K562 (cell line): ENCODE results near the gene NUDT22. TPM values are rescaled to one million over a fixed set of nuclear protein-coding genes. Genes with fewer than 3 reads are reported as not detected.

Experiments used
- ATAC-seq: fragments of 200-7000 bp; cut with Tn5 transposase; 3 replicates; pipeline ENCODE4 v1.9.1; 2020; ENCODE audit warnings: moderate library complexity
- BruUV-seq: library from RNA; stranded (reverse); fragments of 400-500 nt; replicated peaks from 2 replicates; lab custom pipeline; 2021; lab: Mats Ljungman, UMichigan
- CTCF ChIA-PET: fragments of 300-600 bp; formaldehyde crosslinking; extraction: SDS; loops from one replicate; lab custom pipeline; 2021; ENCODE audit warnings: low intra/inter-chr PET ratio; lab: Yijun Ruan, JAX
- POLR2A ChIA-PET: fragments of 300-600, 350-650 bp; sonication (Branson Sonifier 250); formaldehyde crosslinking; extraction: SDS; loops from one replicate; lab custom pipeline; 2021; ENCODE audit warnings: antibody characterized with exemption, inconsistent platforms; lab: Yijun Ruan, JAX
- DNase-seq, 4 experiments: peaks; one replicate each; pipeline versions ENCODE4 v3.0.0 to v3.0.0-alpha.2; 2011 to 2018; ENCODE audit warnings: low spot score in 3 of 4, mixed read lengths in 3 of 4; ENCODE audit errors: extremely low read depth in 1 of 4
- FAIRE-seq: peaks from 2 replicates; lab custom pipeline; 2011; peaks lifted over from hg19 to GRCh38; lab: Jason Lieb, UNC
- H2AFZ ChIP-seq: 2 replicates; pipeline ENCODE4 v1.6.0; 2011; ENCODE audit warnings: low read depth, low read length, control low read depth, inconsistent platforms
- H3K27ac ChIP-seq: fragments of 200-600 bp; 3 replicates; pipeline ENCODE4 v1.8.0; 2011; ENCODE audit warnings: low read depth, mild to moderate bottlenecking, control low read depth, inconsistent platforms, low read length, moderate library complexity, mixed read lengths; ENCODE audit errors: extremely low read depth
- H3K27me3 ChIP-seq, 2 experiments: fragments of 300-600 bp in 1 of 2; 2 replicates in 1 of 2; 3 replicates in 1 of 2; pipeline versions ENCODE4 v1.6.0 to v1.8.0; 2011; ENCODE audit warnings: inconsistent platforms in 2 of 2, low read length in 2 of 2, mild to moderate bottlenecking in 1 of 2, mixed read lengths in 1 of 2, moderate library complexity in 1 of 2; ENCODE audit not compliant: control insufficient read depth in 2 of 2, insufficient read depth in 2 of 2
- H3K36me3 ChIP-seq: fragments of 300-600 bp; 3 replicates; pipeline ENCODE4 v1.8.0; 2011; ENCODE audit warnings: mild to moderate bottlenecking, low read length, inconsistent platforms; ENCODE audit not compliant: control insufficient read depth, insufficient read depth
- H3K4me1 ChIP-seq, 2 experiments: fragments of 200-600 bp in 1 of 2; replicated peaks in 1 of 2; 2 replicates in 1 of 2; 3 replicates in 1 of 2; pipeline versions ENCODE4 v1.5.1 to v1.8.0; 2011; ENCODE audit warnings: inconsistent platforms in 2 of 2, low read length in 2 of 2, mild to moderate bottlenecking in 1 of 2, mixed read lengths in 1 of 2, moderate library complexity in 1 of 2; ENCODE audit not compliant: control insufficient read depth in 2 of 2, insufficient read depth in 2 of 2
- H3K4me2 ChIP-seq: 2 replicates; pipeline ENCODE4 v1.6.1; 2011; ENCODE audit warnings: low read length, control low read depth, inconsistent platforms, mixed read lengths; ENCODE audit not compliant: insufficient read depth
- H3K4me3 ChIP-seq: fragments of 200-600 bp; sonication (generic), shearing (Covaris generic); 2 replicates; pipeline ENCODE4 v1.5.1; 2016; ENCODE audit warnings: control low read depth, inconsistent platforms
- H3K79me2 ChIP-seq: fragments of 200-600 bp; 3 replicates; pipeline ENCODE4 v1.8.0; 2011; ENCODE audit warnings: low read length, inconsistent platforms; ENCODE audit not compliant: control insufficient read depth, insufficient read depth
- H3K9ac ChIP-seq, 2 experiments: 2 replicates each; pipeline versions ENCODE4 v1.6.0 to v1.6.1; 2011; ENCODE audit warnings: low read depth in 2 of 2, low read length in 2 of 2, control low read depth in 1 of 2, inconsistent platforms in 1 of 2, mild to moderate bottlenecking in 1 of 2, mixed read lengths in 1 of 2; ENCODE audit not compliant: insufficient read depth in 1 of 2
- H3K9me1 ChIP-seq: one replicate; pipeline ENCODE4 v1.6.0; 2011; ENCODE audit warnings: inconsistent platforms, mild to moderate bottlenecking, low read length, moderate library complexity; ENCODE audit not compliant: control insufficient read depth, insufficient read depth
- H3K9me3 ChIP-seq: replicated peaks from 2 replicates; pipeline ENCODE4 v1.5.1; 2011; ENCODE audit warnings: low read depth, low read length, inconsistent platforms; ENCODE audit not compliant: control insufficient read depth, insufficient read depth
- H4K20me1 ChIP-seq: replicated peaks from 2 replicates; pipeline ENCODE4 v1.6.1; 2011; ENCODE audit warnings: low read length, inconsistent platforms, mixed read lengths; ENCODE audit not compliant: control insufficient read depth, insufficient read depth
- ARHGAP35 ChIP-seq: fragments of 450-650 bp; IDR thresholded peaks from 2 replicates; pipeline ENCODE4 v1.6.1; 2018; ENCODE audit not compliant: partially characterized antibody
- CHD4 ChIP-seq: fragments of 200-600 bp; sonication (generic); IDR thresholded peaks from 3 replicates; pipeline ENCODE4 v1.6.1; 2012; ENCODE audit warnings: low read depth, mild to moderate bottlenecking, mixed read lengths, low read length, inconsistent platforms; ENCODE audit not compliant: insufficient read depth, insufficient replicate concordance, poor library complexity, severe bottlenecking
- HDAC8 ChIP-seq: fragments of 450-650 bp; IDR thresholded peaks from 2 replicates; pipeline ENCODE4 v1.6.1; 2016; ENCODE audit warnings: mild to moderate bottlenecking, missing genetic modification characterization, moderate library complexity, missing compliant biosample characterization
- NFRKB ChIP-seq: fragments of 450-650 bp; IDR thresholded peaks from 2 replicates; pipeline ENCODE4 v1.6.1; 2016; ENCODE audit warnings: low read depth
- PCBP1 ChIP-seq: fragments of 200-400 bp; formaldehyde crosslinking; IDR thresholded peaks from 2 replicates; pipeline ENCODE4 v1.6.1; 2018; ENCODE audit warnings: mild to moderate bottlenecking, low read depth, low read length; ENCODE audit not compliant: poor library complexity, severe bottlenecking
- PRMT5 ChIP-seq: sonication (generic); formaldehyde crosslinking; IDR thresholded peaks from 2 replicates; pipeline ENCODE4 v1.5.0; 2020; ENCODE audit warnings: missing genetic modification reagents
- RERE ChIP-seq: sonication (generic); formaldehyde crosslinking; IDR thresholded peaks from 2 replicates; pipeline ENCODE4 v1.8.0; 2023; ENCODE audit warnings: missing genetic modification reagents, mild to moderate bottlenecking, borderline replicate concordance
- YBX1 ChIP-seq: fragments of 450-650 bp; IDR thresholded peaks from 2 replicates; pipeline ENCODE4 v1.7.1; 2016; ENCODE audit warnings: mild to moderate bottlenecking
- ZNF311 ChIP-seq: fragments of 250-450 bp; sonication (Bioruptor Pico); IDR thresholded peaks from 2 replicates; pipeline ENCODE4 v1.4.0; 2020; ENCODE audit warnings: mild to moderate bottlenecking, moderate library complexity
- ZNF717 ChIP-seq: fragments of 250-450 bp; sonication (Bioruptor Pico); IDR thresholded peaks from 2 replicates; pipeline ENCODE4 v1.5.0; 2021
- WGBS: fragments of 100-300 bp; shearing (Covaris generic); methylation state at CpG from one replicate; pipeline ENCODE4 v1.1.6; 2016; ENCODE audit warnings: low coverage, mixed read lengths; ENCODE audit not compliant: insufficient coverage; ENCODE audit errors: missing lambda C conversion rate; 5-methylcytosine and 5-hydroxymethylcytosine counted together
- in situ Hi-C: fragments of 300-500 bp; cut with MboI; formaldehyde crosslinking; loops from 4 replicates; pipeline ENCODE4 v1.15.0; 2018; ENCODE audit warnings: inconsistent platforms, mixed read lengths
- intact Hi-C: fragments of 100-400 bp; cut with micrococcal nuclease; formaldehyde crosslinking; loops from 2 replicates; pipeline ENCODE4 v1.14.2; 2022
- polyA plus RNA-seq, 8 experiments: library from polyadenylated mRNA; depleted of rRNA in 4 of 8; stranded (reverse) in 5 of 8; unstranded in 3 of 8; fragments of >200 nt; fragmentation: Nextera tagmentation in 2 of 8; fragmentation: Illumina TruSeq in 1 of 8; extraction: Ambion mirVana in 2 of 8; extraction: Trizol in 1 of 8; gene quantifications; 2 replicates each; pipeline versions ENCODE4 v1.2.1 to v1.2.3, GENCODE V29; 2011 to 2014; ENCODE audit warnings: inconsistent platforms in 1 of 8, missing spikeins in 1 of 8
- total RNA-seq, 7 experiments: library from RNA; depleted of rRNA in 6 of 7; stranded (reverse); fragments of >200 nt in 6 of 7; fragmentation: Illumina TruSeq in 2 of 7; extraction: Trizol in 2 of 7; gene quantifications; 2 replicates each; pipeline versions ENCODE4 v1.2.1 to v1.2.3, GENCODE V29; 2011 to 2021; ENCODE audit warnings: low replicate concordance in 1 of 7
- TF ChIP-seq, protein P1 (sequence below), 2 experiments: IDR thresholded peaks; 2 replicates each; pipeline ENCODE4 v1.6.1; 2012; ENCODE audit warnings: improper control_type of control experiment in 2 of 2, low read depth in 2 of 2, low read length in 2 of 2, borderline replicate concordance in 1 of 2

NUDT22 gene
- total and polyA plus RNA-seq, 9 of the 15 experiments (the other 6 are each of a cell fraction or from before 2014, with no cell fraction given): 6.3 to 92.6 (median 37.4) TPM

- peak overlapping the region; percentile 48 to 71; a peak in 3 of 4 replicates for H3K9ac ChIP-seq
These were observed 5.5 kb downstream of the NUDT22 start for GRCh38 chr11:64231546-64231945.

More at GRCh38 chr11:64231546-64231945, 5.5 kb downstream of the NUDT22 start:
- Histone ChIP-seq H3K36me3 (peaks cover 20% of the 10 kb centered on the region; the same call in 2 of the 3 replicates), H2AFZ (no peak overlapping the region), H3K27me3 (no peaks in the 10 kb centered on the region), H3K79me2 (peaks cover 53% of the 10 kb centered on the region), H3K4me2 (peak overlapping the region; percentile 67), H4K20me1 (no peaks in the 10 kb centered on the region), H3K27ac (peak overlapping the region; percentile 47), H3K4me1 (peaks cover 37 to 80% of the 10 kb centered on the region in 2 experiments), H3K9me1 (no peaks in the 10 kb centered on the region), H3K4me3 (no peak overlapping the region), H3K9me3 (no peaks in the 10 kb centered on the region)
- BruUV-seq: no TSS peak
- ChIA-PET CTCF (no interaction called here), POLR2A (interaction anchor here (0.6 to 2.5 kb wide), 5 partner anchors 8 to 1172 kb away, joined by 3 to 11 read pairs (median 3); partner anchors contain the start of genes FERMT3 and FKBP2)
- WGBS: 40% methylated on average over 5 of the region's 7 CpGs
- peak in 2 of 4 experiments; percentile 25 to 69 for DNase-seq
- peak; percentile 14 for ATAC-seq
- intact Hi-C loops (loop anchor here (2.0 kb wide), 2 partner anchors 25 to 47 kb away; partner anchors contain the start of gene FERMT3), in situ Hi-C loops (no loop called here)
- TF ChIP-seq ZNF717 (no peak), ARHGAP35 (no peak), CHD4 (no peak), ZNF311 (CRISPR knock-in tag) (no peak), NFRKB (no peak), RERE (CRISPR knock-in tag) (no peak), PCBP1 (no peak), PRMT5 (CRISPR knock-in tag) (no peak), YBX1 (no peak), HDAC8 (tag) (no peak)
- TF ChIP-seq, protein P1, sequence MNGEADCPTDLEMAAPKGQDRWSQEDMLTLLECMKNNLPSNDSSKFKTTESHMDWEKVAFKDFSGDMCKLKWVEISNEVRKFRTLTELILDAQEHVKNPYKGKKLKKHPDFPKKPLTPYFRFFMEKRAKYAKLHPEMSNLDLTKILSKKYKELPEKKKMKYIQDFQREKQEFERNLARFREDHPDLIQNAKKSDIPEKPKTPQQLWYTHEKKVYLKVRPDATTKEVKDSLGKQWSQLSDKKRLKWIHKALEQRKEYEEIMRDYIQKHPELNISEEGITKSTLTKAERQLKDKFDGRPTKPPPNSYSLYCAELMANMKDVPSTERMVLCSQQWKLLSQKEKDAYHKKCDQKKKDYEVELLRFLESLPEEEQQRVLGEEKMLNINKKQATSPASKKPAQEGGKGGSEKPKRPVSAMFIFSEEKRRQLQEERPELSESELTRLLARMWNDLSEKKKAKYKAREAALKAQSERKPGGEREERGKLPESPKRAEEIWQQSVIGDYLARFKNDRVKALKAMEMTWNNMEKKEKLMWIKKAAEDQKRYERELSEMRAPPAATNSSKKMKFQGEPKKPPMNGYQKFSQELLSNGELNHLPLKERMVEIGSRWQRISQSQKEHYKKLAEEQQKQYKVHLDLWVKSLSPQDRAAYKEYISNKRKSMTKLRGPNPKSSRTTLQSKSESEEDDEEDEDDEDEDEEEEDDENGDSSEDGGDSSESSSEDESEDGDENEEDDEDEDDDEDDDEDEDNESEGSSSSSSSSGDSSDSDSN (IDR thresholded peaks at IDR 0.05; ENCODE audit: borderline replicate concordance in 1 of 2, low read depth in 2 of 2, low read length in 2 of 2): no peak
- FAIRE-seq: peak; percentile 74
